H7 (cell line): ENCODE data around the gene FBRSL1. TPM values are rescaled to one million over a fixed set of nuclear protein-coding genes. Genes with fewer than 3 reads are reported as not detected.
A peak's percentile ranks its signal among the peaks of the same experiment; 100 is the strongest.

ENCODE experiments used
- DNase-seq: peaks from one replicate; pipeline ENCODE4 v3.0.0; 2012
- H3K27me3 ChIP-seq: 2 replicates; pipeline ENCODE4 v1.6.0; 2011; ENCODE audit warnings: mild to moderate bottlenecking, low read length; ENCODE audit not compliant: control insufficient read depth, insufficient read depth
- H3K36me3 ChIP-seq: replicated peaks from 2 replicates; pipeline ENCODE4 v1.5.1; 2011; ENCODE audit warnings: low read length; ENCODE audit not compliant: control insufficient read depth, insufficient read depth
- H3K4me3 ChIP-seq: 2 replicates; pipeline ENCODE4 v1.5.1; 2011; ENCODE audit warnings: low read depth, mild to moderate bottlenecking, control low read depth, low read length, moderate library complexity; ENCODE audit not compliant: insufficient read depth
- total RNA-seq: library from RNA; depleted of rRNA; stranded (reverse); fragments of >200 nt; shearing (Covaris generic); gene quantifications from 2 replicates; pipeline ENCODE4 v1.2.3, GENCODE V29; 2014

FBRSL1 gene
- total RNA-seq, 1 experiment from 2014 or later: 17.5 TPM

GRCh38 chr12:132510746-132511477, 21.0 kb downstream of the FBRSL1 start:
- H3K4me3 ChIP-seq: no peak overlapping the region
- no peaks in the 10 kb centered on the region for H3K36me3 ChIP-seq
- no peaks in the 10 kb centered on the region for H3K27me3 ChIP-seq
- no peak for DNase-seq

- Histone ChIP-seq H3K36me3 (no peaks in the 10 kb centered on the region), H3K4me3 (no peak overlapping the region), H3K27me3 (no peaks in the 10 kb centered on the region)
- no peak for DNase-seq
These were observed 21.7 kb downstream of the FBRSL1 start for GRCh38 chr12:132511516-132512196.

- Histone ChIP-seq H3K4me3 (no peak overlapping the region), H3K27me3 (no peaks in the 10 kb centered on the region), H3K36me3 (no peaks in the 10 kb centered on the region)
- peak; percentile 64 for DNase-seq
These were observed 22.5 kb downstream of the FBRSL1 start for GRCh38 chr12:132512197-132513069.

GRCh38 chr12:132513070-132513398, 23.1 kb downstream of the FBRSL1 start:
- Histone ChIP-seq H3K4me3 (no peak overlapping the region), H3K36me3 (no peaks in the 10 kb centered on the region), H3K27me3 (no peaks in the 10 kb centered on the region)
- no peak for DNase-seq

- H3K4me3 ChIP-seq: no peak overlapping the region
- no peaks in the 10 kb centered on the region for H3K27me3 ChIP-seq
- peak; percentile 71 for DNase-seq
- H3K36me3 ChIP-seq: no peaks in the 10 kb centered on the region
These were observed 23.6 kb downstream of the FBRSL1 start for GRCh38 chr12:132513458-132514135.

- H3K36me3 ChIP-seq: no peaks in the 10 kb centered on the region
- peak; percentile 74 for DNase-seq
- no peaks in the 10 kb centered on the region for H3K27me3 ChIP-seq
- no peak overlapping the region for H3K4me3 ChIP-seq
These were observed 24.4 kb downstream of the FBRSL1 start for GRCh38 chr12:132514216-132514820.

GRCh38 chr12:132514838-132515237, 24.9 kb downstream of the FBRSL1 start:
- Histone ChIP-seq H3K4me3 (no peak overlapping the region), H3K36me3 (no peaks in the 10 kb centered on the region), H3K27me3 (no peaks in the 10 kb centered on the region)
- DNase-seq: no peak

GRCh38 chr12:132516095-132517012, 26.4 kb downstream of the FBRSL1 start:
- DNase-seq: no peak
- no peaks in the 10 kb centered on the region for H3K36me3 ChIP-seq
- no peak overlapping the region for H3K4me3 ChIP-seq
- no peaks in the 10 kb centered on the region for H3K27me3 ChIP-seq

GRCh38 chr12:132517013-132517739, 27.2 kb downstream of the FBRSL1 start:
- H3K36me3 ChIP-seq: no peaks in the 10 kb centered on the region
- peak; percentile 61 for DNase-seq
- H3K4me3 ChIP-seq: no peak overlapping the region
- no peaks in the 10 kb centered on the region for H3K27me3 ChIP-seq

- H3K27me3 ChIP-seq: no peaks in the 10 kb centered on the region
- H3K4me3 ChIP-seq: no peak overlapping the region
- H3K36me3 ChIP-seq: no peaks in the 10 kb centered on the region
- DNase-seq: no peak
These were observed 27.8 kb downstream of the FBRSL1 start for GRCh38 chr12:132517740-132518100.

GRCh38 chr12:132518354-132518992, 28.5 kb downstream of the FBRSL1 start:
- H3K4me3 ChIP-seq: no peak overlapping the region

GRCh38 chr12:132520421-132521199, 30.7 kb downstream of the FBRSL1 start:
- Histone ChIP-seq H3K4me3 (no peak overlapping the region), H3K36me3 (no peaks in the 10 kb centered on the region), H3K27me3 (no peaks in the 10 kb centered on the region)
- peak; percentile 63 for DNase-seq

More at GRCh38 chr12:132518354-132518992, 28.5 kb downstream of the FBRSL1 start:
- DNase-seq: no peak
- H3K36me3 ChIP-seq: no peaks in the 10 kb centered on the region
- no peaks in the 10 kb centered on the region for H3K27me3 ChIP-seq
